Stimulated activated CD4-positive, alpha-beta T cell treated with anti-CD3 and anti-CD28 coated beads, Interleukin-4, amount 100 ng/mL, for 1 hour (primary cell): ENCODE data around the gene PYGM.

Experiments used
- DNase-seq: peaks from one replicate; pipeline ENCODE4 v3.0.0-alpha.2; 2020

PYGM gene

DNA sequence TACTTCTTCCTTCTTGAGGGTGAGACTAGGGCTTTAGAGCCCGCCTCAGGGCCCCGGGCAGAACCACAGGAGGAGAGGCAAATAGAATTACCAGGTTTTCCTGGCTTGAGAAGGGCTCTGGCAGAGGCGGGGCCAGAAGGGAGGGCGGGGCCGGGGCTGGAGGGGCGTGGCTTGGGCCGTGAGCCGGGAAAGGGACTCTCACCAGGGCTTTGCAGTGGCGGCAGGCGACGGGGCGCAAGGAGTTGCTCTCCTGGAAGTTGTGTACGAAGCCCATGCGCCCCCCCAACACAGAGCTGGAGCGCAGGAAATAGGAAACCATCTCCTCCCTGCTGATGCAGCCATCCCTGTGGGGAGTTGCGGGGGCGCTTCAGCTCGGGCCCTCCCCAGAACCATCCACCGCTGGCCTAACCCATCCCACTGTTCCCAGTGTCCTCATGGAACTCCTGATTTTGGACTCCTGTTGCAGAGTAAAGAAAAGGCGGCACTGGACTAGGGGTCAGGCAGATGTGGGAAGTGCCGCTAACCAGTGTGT lies 29.9 kb downstream of the PYGM start:
- no peak for DNase-seq

DNA sequence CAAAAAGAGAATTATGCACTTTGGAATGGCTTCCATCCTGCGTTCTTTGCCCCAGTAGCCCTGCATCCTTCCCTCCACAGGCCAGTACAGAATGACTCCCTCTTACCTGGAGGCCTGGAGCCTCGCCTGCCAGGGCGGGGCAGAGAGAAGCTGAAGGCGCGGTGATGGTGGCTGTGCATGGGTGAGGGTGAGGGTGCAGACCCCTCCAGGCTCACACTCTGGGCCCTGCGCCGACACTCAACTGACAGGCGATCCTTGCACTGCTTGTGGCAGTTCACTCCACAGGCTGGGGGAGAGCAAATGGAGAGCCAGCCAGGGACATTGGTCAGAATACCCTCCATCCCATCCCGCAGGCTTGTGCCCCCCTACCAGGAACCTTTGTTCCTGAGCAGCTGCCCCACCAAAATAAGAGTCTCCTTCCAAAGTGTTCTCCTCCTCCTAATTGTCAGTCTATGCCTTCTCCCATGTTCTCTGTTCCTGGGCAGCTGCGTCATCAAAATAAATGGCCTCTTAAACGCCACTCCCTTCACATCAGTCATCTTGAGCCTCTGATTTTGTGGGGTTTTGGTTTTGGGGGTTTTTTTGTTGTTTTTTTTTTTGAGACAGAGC lies 30.9 kb downstream of the PYGM start:
- DNase-seq = no peak

DNA sequence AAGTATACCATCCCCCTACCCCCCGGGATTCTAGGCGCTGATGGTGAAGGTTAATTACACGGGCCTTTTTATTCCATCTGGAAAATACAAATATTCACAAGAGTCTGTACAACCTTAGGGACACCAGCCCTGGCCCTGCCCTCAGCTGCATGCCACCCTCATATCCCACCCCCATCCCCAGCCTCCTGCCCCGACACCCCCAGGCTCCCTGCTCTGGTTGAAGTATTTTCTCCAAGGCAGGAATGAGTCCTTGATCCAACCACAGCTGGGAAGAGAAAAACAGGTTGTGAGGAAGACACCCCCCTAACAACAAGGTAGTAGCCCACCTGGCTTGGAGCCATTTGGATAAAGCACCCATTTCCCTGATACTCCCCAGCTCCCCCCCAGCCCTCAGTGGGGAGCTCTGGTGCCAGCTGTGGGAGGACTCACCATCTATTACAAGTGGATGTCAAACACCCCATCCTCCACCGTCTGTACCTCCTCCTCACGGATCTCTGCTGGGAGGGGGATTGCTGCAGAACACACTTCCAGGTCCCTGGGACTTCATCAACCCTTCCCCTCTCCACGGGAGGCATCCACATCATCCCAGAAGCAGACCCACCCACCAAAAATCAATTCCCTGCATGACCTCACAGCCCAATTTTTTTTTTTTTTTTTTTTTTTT lies 32.8 kb downstream of the PYGM start:
- no peak for DNase-seq

DNA sequence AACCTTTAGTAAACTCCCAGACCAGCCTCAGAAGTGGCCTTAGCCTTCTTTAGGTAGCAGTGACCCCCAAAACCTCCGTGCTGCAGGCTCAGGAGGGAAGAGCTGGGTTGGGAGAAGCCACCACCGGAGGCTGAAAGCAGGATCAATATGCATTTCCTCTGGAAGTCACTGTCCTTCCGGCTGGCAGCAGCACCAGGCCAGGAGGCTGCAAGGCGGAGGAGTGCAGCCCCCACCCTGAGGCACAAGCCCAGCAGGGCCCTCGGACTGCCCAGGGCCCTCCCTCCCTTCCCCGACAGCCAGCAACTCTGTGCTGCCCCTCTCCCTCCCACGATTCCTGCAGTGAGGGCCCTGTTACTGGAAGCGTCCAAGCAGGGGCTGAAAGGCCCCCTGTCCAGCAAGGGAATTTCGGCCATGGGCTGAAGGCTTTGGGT lies 33.5 kb downstream of the PYGM start:
- DNase-seq = no peak

DNA sequence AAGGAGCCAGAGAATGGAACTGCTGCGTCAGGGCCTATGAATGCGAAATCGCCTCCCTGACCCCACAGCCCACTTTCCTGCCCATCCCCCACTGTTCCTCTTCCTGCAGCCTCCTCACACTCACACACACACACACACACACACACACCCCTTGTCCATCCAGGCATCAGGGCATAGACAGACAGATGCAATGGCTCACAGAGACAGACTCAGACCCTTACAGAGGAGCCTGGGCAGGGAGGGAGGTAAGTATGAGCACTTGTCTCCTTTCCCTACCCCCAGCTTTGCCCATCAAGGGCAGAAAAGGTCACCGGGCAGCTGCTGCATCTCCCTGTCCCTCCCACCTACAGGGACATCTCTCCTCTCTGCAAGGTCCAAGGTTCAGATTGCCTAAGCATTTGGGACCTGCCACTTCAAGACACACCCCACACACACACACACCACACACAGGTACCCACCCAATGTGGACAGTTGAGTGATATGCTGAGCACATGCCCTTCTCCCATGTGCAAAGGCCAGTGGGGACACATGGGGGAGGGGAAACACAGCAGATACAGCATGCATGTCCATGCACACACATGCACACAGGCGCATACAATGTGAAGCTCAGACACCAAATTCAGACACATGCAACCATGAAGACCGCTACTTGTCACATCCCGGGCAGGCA lies 34.8 kb downstream of the PYGM start:
- no peak for DNase-seq

DNA sequence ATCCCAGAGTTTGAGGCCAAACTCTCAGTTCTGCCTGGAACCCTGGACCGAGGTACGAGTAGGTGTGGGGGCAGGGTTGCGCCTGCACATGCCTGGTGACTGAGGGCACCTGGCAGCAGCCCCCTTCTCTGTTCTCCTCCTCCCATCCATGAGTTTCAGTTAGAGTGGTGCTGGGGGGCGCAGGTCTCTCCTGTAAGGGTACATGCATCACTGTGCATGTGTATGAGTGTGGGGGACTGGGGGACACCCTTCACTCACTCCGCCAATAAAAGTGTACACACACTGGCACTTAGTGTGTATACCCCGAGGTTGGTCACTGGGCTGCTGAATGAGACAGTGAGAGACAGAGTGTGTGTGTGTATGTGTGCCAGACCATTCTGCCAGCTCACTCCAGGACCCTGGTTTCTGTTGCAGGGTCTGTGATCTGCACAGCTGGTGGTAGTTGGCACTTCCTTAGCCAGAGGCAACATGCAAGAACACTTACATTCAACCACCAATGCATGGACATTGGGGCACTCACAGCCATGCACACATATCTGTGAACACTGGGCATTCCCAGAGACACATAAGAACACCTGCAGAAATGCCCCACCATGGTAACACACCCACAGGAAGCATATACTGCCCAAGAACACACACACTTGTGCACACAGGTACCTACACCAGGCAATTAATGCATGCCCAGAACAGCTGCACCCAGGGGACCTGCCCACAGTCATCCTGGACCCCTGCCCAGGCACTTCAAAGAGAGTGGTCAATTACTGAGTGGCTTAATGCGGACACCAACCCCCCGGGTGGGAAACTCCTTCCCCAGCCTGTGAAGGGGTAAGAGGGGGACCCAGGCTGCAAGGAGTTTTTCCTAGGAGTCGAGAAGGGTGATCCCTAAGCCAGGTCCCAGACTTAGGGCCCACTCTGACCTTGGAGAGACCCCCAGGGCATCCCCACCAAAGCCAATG lies 35.6 kb downstream of the PYGM start:
- no peak for DNase-seq

DNA sequence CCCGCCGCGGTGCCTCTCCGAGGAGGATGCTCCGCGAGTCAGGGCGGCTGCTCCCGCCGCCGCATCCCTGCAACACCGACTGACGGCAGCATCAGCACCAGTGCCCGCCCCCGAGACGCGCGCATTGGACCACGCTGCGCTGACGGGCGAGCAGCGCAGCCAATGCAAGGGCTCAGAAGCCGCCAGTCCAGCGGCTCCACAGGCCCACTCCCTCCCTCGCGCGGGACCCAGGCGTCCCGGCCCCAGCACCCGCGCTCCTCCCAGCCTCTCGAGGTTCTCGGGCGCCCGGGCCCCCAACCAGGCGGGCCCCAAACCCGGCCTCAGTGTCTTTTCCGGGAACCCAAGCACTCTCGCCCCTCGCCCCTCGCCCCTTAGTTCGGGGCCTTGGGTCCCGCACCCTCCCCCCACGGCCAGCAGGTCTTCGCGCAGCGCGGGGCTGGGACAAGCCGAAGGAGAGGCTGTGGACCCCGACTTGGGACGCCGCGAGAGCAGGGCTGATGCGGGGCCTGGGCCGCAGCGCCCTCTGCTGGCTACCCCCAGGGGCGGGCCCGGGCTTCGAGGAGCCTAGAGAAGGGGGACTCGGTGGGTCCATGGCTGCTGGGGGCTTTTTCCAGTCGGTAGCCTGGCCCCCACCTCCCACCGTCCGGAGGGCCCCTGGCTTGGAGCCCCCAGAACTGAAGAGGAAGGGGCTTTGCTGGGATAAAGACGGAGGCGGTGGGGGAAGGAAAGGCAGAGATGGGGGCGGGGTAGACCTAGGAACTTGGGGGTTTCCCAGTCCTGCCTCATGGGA lies 36.5 kb downstream of the PYGM start, which contains the start of gene NRXN2:
Gene NRXN2 (minus strand): TSS at position 81 of the 790 bp plus-strand sequence. CDS start 9,498 bp downstream, outside the sequence.
- DNase-seq = peak; percentile 87

DNA sequence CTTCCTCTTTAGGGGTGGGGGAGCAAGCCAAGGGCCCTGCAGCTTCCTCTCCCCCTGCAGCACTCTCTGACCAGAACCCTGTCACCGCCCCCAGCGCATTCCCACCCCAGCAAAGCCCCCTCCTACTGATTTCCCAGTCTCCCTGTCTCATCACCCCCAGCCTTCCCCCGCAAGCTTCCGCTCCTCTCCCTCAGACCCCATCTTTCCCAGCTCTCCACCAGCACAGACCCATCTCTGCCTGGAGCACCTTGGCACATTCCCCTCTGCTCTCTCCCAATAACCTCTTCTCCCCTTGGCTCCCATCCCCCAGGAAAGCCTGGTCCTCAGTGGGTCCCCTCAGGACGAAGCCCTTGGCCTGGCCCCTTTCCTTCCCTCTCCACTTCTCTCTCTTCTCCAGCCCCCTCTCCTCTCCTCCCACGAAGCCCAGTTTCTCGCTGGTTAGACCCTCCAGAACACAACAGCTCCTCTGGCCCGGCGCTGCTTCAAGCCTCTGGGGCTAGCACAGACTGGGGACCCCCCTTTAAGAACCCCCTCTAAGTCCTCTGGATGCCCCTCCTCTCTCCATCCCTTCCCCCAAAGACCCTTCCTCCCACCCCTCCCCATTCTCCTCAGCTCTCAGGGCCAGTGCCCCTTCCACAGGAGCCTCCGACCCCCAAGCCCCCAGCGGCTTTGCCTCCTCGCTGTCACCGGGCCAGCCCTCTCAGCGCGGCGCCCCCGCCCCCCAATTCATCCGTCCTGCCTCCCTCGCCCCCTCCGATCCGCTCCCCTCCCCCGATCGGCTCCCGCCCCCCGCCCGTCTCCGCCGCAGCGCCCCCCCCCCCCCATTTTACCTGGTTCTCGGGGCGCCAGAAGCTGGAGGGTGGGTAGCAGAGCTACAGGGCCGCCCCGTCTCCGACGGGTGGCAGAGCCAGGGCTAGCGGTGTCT lies 37.4 kb downstream of the PYGM start:
- no peak for DNase-seq

DNA sequence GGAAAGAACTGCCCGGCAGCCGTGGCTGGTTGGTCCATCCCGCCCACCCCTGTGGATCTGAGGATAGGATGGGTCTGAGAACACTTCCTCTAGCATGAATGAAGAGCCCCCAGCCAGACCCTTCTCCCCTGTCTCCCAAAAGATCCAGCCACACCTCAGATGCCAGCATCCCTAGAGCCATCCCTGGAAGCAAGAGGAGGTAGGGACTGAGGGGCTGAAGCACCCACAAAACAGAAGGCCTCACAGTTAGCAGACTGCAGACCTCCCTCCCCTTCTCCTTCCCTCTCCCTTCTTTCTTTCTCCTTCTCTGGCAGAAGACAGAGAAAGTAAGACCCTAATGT lies 38.4 kb downstream of the PYGM start:
- DNase-seq = no peak

DNA sequence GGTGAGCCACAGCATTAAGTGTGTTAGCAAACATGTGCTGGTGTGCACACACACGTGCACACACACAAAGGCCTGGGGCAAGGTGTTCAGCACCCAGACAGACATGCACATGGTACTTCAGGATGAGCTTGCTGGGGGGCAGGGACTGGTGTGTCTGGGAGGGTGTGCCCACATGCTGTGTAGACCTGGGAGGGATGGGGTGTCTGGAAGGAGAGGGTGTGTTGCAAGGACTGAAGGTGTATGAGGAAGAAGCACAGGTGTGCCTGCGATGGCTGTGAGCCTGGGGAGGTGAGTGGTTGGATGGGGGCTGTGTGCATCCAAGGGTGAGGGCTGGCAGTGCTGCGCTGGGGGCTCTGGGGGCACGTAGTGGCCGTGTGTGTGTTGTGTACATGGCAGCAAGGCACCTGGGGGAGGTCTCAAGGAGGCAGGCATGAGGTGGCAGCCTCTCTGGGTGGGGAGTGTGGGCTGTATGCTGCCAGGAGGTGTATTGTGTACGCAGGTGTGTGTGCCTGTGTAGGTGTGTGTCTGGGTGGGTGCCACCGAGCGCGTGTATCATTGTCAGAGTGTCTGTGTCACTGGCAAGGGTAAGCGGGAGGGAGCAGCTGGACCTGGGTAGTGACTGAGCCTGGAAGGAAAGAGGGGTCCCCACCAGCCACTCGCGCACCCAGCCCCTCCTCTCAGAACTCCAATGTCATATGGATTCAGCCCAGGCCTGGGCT lies 39.0 kb downstream of the PYGM start:
- no peak for DNase-seq

DNA sequence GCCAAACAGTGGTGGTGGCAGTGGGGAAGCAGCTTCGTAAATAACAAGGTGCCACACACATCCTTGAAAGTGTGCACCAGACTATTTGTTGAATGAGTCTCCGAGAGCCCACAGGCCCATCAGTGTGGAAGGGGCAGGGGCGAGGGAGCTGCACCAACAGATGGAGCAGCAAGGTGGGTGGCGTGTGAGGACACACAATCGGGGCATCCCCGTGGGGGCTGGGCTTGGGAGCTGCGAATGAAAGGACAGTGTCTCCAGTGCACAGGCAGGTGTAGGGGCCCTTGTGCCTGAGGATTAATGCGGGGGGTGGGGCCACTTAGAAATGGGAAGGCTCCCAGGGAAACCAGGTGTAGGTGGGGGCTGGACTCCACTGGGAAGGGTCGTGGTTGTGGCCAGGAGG lies 39.6 kb downstream of the PYGM start:
- DNase-seq = no peak

DNA sequence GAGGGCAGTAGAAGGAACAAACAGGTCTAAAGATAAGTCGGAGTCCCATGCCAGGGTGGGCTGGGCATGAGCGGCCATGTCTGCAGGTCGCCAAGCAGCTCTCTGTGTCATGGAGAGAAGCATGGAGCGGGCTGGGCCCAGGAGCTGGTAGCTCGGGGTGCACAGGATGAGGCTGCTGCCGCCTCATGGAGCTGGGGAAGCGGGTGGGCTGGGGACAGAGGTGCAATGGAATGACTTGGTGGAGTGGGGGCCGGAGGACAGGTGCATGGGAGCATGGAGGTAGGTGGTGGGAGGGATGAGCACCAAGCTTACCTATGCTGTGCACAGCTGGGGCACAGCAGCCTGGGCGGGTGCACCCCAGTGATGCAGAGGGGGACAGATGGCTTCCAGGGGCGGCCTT lies 40.4 kb downstream of the PYGM start:
- no peak for DNase-seq

DNA sequence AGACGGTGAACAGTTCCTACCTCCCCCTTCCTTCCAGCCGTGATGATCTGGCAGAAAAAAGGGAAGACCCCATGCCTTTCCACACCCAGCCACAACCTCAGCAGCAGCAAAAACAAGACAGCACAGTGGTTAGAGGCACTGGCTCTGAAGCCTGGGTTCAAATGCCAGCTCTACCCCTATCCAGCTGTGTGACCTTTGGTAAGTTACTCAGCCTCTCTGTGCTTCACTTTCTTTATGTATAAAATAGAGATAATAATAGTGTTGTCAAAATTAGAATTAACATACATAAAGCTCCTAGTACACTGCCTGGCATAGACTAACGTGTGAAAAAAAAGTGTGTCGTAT lies 41.0 kb downstream of the PYGM start:
- DNase-seq = no peak

DNA sequence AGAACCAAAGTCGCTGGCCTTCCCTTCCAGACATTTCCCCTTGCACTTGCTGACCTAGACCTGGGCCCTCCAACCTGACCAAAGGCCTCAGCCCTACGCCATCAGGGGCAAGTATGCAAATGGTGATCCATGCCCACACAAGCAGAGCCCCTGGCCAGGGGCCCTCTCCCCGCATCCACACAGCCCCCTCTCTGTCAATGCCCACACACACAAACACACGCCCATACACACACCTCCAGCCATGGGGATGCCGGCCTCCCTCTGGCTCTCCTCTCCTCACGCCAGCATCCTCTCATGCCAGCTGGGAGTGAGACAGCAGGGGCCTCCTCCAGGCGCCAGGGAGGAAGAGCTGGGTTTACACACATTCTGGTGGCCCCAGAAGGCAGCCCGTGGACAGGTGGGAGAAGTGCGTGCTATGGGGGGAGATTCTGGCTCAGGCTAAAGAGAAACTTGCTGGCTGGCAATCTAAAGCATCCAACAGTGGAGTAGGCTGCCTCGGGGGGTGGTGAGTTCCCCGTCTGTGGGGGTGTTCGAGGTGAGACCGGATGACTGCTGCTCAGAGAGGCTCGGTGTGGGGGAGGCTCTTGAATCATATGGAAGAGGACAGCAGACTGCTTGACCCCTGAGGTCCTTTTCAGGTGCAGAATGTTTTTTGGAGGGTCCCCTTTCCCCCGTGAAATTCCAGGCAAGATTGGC lies 41.5 kb downstream of the PYGM start:
- no peak for DNase-seq

DNA sequence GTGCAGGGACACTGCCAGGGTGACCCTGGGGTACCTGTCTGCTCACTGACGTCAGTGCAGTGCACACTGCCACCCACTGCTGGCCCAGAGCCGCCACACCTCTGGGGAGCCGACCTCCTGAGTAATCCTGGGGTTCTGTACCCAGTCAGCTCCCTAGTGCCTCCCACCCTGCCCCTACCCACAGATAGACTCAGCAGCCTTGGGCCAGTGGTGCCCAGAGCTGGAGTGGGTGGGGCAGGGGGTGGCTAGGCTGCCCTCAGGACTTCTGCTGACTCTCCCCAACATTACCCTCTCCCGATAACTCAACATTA lies 42.6 kb downstream of the PYGM start:
- DNase-seq = no peak

DNA sequence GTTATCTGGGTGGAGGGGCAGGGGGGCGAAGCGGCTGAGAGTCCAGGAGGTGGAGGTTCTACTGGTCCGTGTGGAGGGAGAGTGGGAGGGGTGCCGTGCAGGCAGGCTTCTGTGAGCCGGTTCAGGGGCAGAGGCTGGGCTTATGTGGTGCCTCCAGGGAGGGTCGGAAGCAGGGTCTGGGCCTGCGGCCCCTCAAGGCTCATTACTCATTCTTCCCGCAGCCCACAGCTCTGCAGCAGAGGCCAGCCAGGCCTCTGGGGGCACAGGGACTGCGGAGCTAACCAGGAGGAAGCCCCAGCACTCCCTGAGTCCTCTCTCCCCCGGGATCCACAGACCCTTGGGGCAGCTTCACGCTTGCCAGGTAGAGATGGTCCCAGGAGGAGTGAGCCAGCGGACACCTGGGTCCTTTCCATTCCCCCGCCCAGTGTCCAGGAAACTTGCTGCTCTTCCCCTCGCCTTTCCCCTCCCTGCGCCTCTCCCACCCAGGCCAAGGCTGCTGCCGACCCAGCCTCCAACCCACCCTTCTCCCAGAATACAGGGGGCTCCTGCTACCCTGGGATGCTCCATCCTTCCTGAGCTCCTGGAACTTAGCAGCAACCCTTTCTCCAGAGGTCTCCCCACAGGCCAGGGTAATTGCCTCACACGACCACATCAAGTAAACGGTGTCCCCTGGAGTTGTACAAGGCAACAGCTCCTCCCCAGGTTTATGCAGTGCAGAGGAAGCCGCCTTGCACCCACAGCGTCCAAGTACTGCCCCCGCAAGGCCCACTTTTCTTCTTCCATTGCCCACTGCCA lies 43.1 kb downstream of the PYGM start:
- no peak for DNase-seq

DNA sequence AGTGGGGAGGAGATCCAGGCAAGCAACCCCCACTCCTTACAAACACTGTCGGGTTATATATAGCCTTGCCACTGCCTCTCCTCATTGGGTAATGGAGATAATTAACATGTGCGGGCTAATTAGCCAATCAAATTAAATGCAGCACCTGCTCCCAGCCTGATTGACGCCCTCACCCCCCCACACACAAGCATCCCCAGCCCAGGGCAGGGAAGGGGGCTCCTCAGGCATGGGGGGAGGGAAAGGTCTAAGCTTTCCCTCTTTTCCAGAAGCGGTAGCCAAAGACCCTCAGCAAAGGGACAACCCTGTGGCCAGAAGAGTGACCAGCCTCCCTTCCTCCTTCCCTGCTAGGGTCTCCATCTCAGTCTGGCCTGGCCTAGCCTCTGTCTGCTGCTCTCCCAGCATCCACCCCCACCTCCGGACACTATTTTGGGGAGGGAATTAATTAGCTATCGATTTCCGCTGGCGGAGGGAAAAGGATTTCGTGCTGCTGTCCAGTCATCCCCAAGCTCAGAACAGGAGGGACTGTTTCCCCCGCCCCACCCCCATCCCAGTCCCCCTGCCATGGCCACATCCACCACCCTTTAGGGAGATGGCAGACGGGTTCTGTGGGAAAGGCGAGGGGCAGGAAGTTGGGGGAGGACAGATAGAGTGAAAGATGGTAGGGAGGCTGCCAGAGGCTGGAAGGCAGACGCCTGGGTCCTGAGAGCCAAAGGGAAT lies 43.9 kb downstream of the PYGM start:
- no peak for DNase-seq

DNA sequence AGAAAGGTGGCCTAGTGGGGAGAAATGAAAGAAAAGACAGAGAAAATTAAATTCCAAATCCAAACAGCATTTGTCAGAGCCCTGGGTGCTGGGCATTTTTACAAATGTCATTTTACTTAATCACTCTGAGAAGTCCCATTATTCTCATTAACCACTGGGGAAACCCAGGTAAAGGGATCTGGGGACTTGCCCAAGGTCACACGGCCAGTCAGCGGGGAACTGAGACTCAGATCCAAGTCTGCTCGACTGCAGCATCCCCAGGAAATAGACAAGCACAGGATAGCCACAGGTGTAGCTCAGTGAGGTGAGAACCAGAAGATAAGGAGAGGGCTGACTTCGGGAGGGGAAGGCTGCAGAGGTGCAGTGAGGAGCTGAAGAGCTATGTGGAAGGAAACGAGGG lies 44.7 kb downstream of the PYGM start:
- DNase-seq = no peak
